ENCODE results near the gene CFAP54.

CFAP54 gene

GRCh38 chr12:96623656-96624217 is 134.4 kb downstream of the CFAP54 start:
- DNase-seq (ENCODE audit: low spot score) = no peak
- no peak overlapping the region for H3K27ac ChIP-seq
- ChIA-PET CTCF (interaction anchor here (0.5 kb wide), 1 partner anchor 1273 kb away, joined by 5 read pairs; no protein-coding TSS in a partner anchor), POLR2A (ENCODE audit: low non-redundant PET) (no interaction called here)
- TF ChIP-seq CTCF (conservative IDR thresholded peaks at IDR 0.05; ENCODE audit: low read depth) = no peak

DNA sequence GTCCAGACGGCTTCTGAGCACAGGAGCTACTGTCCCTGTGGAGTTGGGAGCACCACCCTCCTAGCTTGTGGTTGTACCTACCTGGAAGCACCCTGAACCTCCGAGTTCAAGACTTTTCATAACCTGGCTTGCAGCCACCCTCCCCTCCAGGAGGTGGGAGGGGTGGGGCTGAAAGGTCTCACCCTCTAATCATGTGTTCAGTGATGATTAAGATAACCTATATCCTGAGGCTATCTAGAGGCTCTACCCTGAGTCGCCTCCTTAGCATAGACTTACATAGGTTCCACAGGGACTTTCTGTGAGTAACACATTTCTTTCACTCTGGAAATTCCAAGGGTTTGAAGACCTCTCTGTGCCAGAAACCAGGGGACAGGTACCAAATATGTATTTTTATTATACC is 146.5 kb downstream of the CFAP54 start:
- no peak overlapping the region for H3K27ac ChIP-seq
- TF ChIP-seq CTCF (conservative IDR thresholded peaks at IDR 0.05; ENCODE audit: low read depth) = no peak
- ChIA-PET CTCF (no interaction called here), POLR2A (ENCODE audit: low non-redundant PET) (no interaction called here)
- DNase-seq (ENCODE audit: low spot score) = peak; percentile 12

DNA sequence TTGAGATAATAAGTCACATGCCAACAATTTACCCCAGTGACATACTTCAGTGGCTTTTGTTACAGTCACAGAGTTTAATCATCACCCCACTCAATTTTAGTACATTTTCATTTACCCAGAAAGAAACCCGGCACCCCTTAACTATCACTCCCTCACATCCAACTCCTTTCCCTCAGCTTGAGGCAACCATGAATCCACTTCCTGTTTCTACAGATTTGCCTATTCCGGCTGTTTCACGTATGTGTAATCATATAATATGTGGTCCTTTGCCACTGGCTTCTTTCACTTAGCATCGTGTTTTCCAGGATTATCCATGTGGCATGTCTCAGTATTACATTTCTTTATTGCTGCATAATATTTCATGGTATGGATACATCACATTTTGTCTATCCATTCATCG is 147.5 kb downstream of the CFAP54 start:
- no peak overlapping the region for H3K27ac ChIP-seq
- ChIA-PET POLR2A (ENCODE audit: low non-redundant PET) (no interaction called here), CTCF (interaction anchor here (0.6 kb wide), 2 partner anchors 26 to 37 kb away, joined by 4 to 5 read pairs; no protein-coding TSS in a partner anchor)
- DNase-seq (ENCODE audit: low spot score) = no peak
- TF ChIP-seq CTCF (conservative IDR thresholded peaks at IDR 0.05; ENCODE audit: low read depth) = no peak

DNA sequence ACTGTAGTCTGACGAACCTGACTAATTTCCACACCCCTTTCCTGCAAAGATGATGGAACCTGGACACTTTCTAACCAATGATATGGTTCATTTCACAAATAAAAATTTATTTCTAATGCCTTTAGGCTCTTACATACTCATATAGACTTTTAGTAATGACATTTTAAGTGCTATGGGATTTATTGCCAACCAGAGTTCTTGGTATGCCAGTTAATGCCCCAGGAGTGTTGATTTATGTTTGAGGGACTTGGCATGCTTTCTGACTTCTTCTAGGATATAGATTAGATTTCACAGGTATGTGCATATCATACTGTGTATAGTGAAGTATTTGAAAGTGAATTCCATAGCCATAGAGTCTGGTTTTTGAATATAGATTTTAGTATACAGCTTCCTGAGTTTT is 159.5 kb downstream of the CFAP54 start:
- no peak for TF ChIP-seq CTCF (conservative IDR thresholded peaks at IDR 0.05; ENCODE audit: low read depth)
- ChIA-PET POLR2A (ENCODE audit: low non-redundant PET) (no interaction called here), CTCF (interaction anchor here (0.7 kb wide), 1 partner anchor 1384 kb away, joined by 4 read pairs; no protein-coding TSS in a partner anchor)
- DNase-seq (ENCODE audit: low spot score) = no peak
- no peak overlapping the region for H3K27ac ChIP-seq

DNA sequence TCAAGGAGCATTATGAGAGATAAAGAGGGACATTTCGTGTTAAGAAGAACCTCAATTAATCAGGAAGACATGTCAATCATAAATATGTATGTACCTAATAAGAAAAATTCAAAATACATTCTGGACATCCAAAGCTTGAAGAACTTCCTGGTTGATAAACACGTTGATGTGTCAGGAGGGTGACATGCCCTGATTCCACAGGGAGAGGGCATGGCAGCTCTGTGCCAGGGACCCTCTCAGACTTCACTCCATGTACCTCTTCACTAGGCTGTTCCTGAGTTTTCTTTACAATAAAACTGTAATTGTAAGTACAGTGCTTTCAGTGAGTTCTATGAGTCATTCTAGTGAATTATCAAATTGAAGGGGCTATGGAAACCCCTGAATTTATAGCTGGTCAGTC is 163.5 kb downstream of the CFAP54 start:
- ChIA-PET POLR2A (ENCODE audit: low non-redundant PET) (no interaction called here), CTCF (no interaction called here)
- TF ChIP-seq CTCF (conservative IDR thresholded peaks at IDR 0.05; ENCODE audit: low read depth) = no peak
- no peak overlapping the region for H3K27ac ChIP-seq
- no peak for DNase-seq (ENCODE audit: low spot score)

- no peak for TF ChIP-seq CTCF (conservative IDR thresholded peaks at IDR 0.05; ENCODE audit: low read depth)
- H3K27ac ChIP-seq = no peak overlapping the region
- CTCF ChIA-PET = no interaction called here
- DNase-seq (ENCODE audit: low spot score) = no peak
- POLR2A ChIA-PET (ENCODE audit: low non-redundant PET) = no interaction called here
Observed at GRCh38 chr12:96658075-96658474, 168.7 kb downstream of the CFAP54 start.
